ENCODE measurements around the gene SQOR.

DNA sequence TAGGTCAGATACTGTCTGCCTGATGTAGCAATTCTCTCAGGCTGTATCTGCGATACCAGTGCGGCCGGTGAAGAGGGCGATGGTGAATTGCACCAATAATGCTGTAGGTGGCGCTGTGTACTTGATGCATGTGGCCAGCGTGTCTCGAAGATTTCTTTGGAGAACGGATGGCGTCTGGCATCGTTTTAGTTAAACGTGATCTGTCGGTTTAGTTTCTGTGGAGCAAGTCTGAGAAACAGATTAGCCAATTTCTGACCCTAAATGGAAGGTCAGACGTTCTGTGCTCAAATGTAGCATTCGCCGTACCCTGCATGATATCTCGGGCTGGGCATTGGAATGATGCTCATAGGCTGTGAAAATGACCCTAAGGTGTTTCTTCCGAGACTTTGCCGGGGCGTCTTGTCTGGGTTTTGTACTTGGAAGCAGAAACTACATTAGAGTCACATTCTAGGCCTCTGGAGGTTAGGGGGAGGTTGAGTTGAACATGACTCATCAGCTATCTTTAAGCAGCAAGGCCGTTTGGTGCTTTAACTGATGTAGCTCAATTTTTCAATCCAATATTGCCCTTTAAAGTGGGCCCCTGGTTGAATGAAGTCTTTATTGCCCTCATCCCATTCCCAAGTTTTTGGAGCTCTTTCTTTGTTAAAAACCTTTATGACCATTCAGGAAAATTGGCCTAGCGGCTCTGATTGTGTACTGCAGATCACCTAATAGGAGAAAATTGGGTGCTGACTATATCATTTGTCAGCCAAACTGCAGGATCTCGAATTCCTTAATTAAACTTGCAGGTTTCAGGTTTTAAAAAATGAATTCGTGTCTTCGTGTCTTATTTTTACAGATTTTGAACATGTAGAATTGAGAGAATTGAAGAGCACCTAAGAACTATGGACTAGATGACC is 80.0 kb downstream of the SQOR start:
- TF ChIP-seq EZH2 (IDR thresholded peaks at IDR 0.05; ENCODE audit: low read length, missing control alignments) = no peak
- TF ChIP-seq, protein P1, sequence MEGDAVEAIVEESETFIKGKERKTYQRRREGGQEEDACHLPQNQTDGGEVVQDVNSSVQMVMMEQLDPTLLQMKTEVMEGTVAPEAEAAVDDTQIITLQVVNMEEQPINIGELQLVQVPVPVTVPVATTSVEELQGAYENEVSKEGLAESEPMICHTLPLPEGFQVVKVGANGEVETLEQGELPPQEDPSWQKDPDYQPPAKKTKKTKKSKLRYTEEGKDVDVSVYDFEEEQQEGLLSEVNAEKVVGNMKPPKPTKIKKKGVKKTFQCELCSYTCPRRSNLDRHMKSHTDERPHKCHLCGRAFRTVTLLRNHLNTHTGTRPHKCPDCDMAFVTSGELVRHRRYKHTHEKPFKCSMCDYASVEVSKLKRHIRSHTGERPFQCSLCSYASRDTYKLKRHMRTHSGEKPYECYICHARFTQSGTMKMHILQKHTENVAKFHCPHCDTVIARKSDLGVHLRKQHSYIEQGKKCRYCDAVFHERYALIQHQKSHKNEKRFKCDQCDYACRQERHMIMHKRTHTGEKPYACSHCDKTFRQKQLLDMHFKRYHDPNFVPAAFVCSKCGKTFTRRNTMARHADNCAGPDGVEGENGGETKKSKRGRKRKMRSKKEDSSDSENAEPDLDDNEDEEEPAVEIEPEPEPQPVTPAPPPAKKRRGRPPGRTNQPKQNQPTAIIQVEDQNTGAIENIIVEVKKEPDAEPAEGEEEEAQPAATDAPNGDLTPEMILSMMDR (conservative IDR thresholded peaks at IDR 0.05 in 1 of 2, IDR thresholded peaks at IDR 0.05 in 1 of 2; ENCODE audit: low read depth in 1 of 2, low read length in 2 of 2) = peak; percentile 85 to 86
